Measurements from ENCODE around the gene DAGLB. TPM values are rescaled to one million over a fixed set of nuclear protein-coding genes. Genes with fewer than 3 reads are reported as not detected.
A peak's percentile ranks its signal among the peaks of the same experiment; 100 is the strongest.

The DAGLB gene
- total RNA-seq, 1 donor from 2014 or later, result 27.0 TPM

- Mint-ChIP-seq H3K27ac (peak overlapping the region; percentile 79), H3K4me3 (peak overlapping the region; percentile 81), H3K9me3 (no peaks in the 10 kb centered on the region), H3K36me3 (peaks cover 14% of the 10 kb centered on the region), H3K27me3 (no peaks in the 10 kb centered on the region), H3K4me1 (ENCODE audit: unreplicated experiment) (peaks cover 40% of the 10 kb centered on the region)
- no peak for TF ChIP-seq CTCF (conservative IDR thresholded peaks at IDR 0.05)
- no peak for DNase-seq (ENCODE audit: extremely low spot score, unreplicated experiment)
Measured at GRCh38 chr7:6376820-6377219, 70.9 kb downstream of the DAGLB start.

DNA sequence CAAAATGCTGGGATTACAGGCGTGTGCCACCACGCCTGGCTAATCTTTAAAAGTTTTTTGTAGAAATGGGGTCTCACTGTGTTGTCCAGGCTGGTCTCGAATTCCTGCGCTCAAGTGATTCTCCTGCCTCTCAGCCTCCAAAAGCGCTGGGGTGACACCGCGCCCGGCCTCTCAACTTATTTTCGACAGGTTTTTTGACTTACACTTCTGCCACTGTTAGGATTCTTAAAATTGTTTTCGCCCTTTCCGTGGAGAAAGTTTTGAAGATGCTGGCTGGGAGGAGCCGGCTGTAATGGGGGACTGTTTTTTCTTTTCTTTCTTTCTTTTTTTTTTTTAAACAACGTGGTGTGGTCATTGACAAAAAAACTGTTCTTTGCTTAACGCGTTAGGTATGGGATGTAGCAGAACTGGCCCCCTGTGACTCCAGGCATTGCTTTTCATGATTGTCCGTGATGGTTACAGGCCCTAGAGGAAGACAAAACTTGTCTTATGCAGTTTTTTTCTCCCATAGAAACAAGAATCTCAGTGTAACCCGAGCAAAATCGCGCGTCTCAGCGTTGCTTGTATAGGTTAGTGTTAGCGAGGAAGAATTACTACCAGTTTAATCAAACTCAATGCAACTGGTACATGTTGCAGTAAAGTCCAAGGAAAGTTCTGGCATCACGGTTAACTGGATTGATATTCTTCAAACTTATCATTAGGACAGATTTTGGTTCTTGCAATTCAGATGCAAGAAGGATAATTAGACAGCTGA lies 72.2 kb downstream of the DAGLB start:
- Mint-ChIP-seq H3K36me3 (peaks cover 14% of the 10 kb centered on the region), H3K9me3 (no peaks in the 10 kb centered on the region), H3K4me3 (peak overlapping the region; percentile 95), H3K27me3 (no peaks in the 10 kb centered on the region), H3K27ac (peak overlapping the region; percentile 98), H3K4me1 (ENCODE audit: unreplicated experiment) (peaks cover 33% of the 10 kb centered on the region)
- no peak for TF ChIP-seq CTCF (conservative IDR thresholded peaks at IDR 0.05)
- no peak for DNase-seq (ENCODE audit: extremely low spot score, unreplicated experiment)

- Mint-ChIP-seq H3K4me1 (ENCODE audit: unreplicated experiment) (peaks cover 5% of the 10 kb centered on the region), H3K36me3 (no peaks in the 10 kb centered on the region), H3K4me3 (no peak overlapping the region), H3K27me3 (no peaks in the 10 kb centered on the region), H3K27ac (peak overlapping the region; percentile 64), H3K9me3 (no peaks in the 10 kb centered on the region)
- no peak for TF ChIP-seq CTCF (conservative IDR thresholded peaks at IDR 0.05)
- DNase-seq (ENCODE audit: extremely low spot score, unreplicated experiment), result no peak
Measured at GRCh38 chr7:6367701-6368211, 80.0 kb downstream of the DAGLB start.

GRCh38 chr7:6365451-6365850 lies 82.3 kb downstream of the DAGLB start:
- Mint-ChIP-seq H3K27ac (no peak overlapping the region), H3K9me3 (no peaks in the 10 kb centered on the region), H3K36me3 (no peaks in the 10 kb centered on the region), H3K4me1 (ENCODE audit: unreplicated experiment) (peaks cover 10% of the 10 kb centered on the region), H3K27me3 (no peaks in the 10 kb centered on the region), H3K4me3 (no peak overlapping the region)
- TF ChIP-seq CTCF (conservative IDR thresholded peaks at IDR 0.05), result no peak
- no peak for DNase-seq (ENCODE audit: extremely low spot score, unreplicated experiment)

- DNase-seq (ENCODE audit: extremely low spot score, unreplicated experiment), result no peak
- H3K27ac Mint-ChIP-seq, result no peak overlapping the region
Measured at GRCh38 chr7:6360841-6361240, 86.9 kb downstream of the DAGLB start.

More at GRCh38 chr7:6360841-6361240, 86.9 kb downstream of the DAGLB start:
- H3K27me3 Mint-ChIP-seq, result no peaks in the 10 kb centered on the region
- H3K9me3 Mint-ChIP-seq, result no peaks in the 10 kb centered on the region
- H3K4me3 Mint-ChIP-seq, result no peak overlapping the region
- no peaks in the 10 kb centered on the region for H3K36me3 Mint-ChIP-seq
- no peak for TF ChIP-seq CTCF (conservative IDR thresholded peaks at IDR 0.05)
- peaks cover 5% of the 10 kb centered on the region for H3K4me1 Mint-ChIP-seq (ENCODE audit: unreplicated experiment)

Data from type B pancreatic cell (in vitro differentiated cells).